ENCODE results near the gene IRS1.

The IRS1 gene

GRCh38 chr2:226733189-226733858 lies 66.3 kb downstream of the IRS1 start:
- no peak for TF ChIP-seq CTCF (IDR thresholded peaks at IDR 0.05; ENCODE audit: control insufficient read depth, insufficient read depth, low read depth, low read length, missing control alignments)
- no peak for DNase-seq (ENCODE audit: low read depth)
- no peak overlapping the region for H3K4me3 ChIP-seq (ENCODE audit: control insufficient read depth, low read depth, low read length)

- no peak for TF ChIP-seq CTCF (IDR thresholded peaks at IDR 0.05; ENCODE audit: control insufficient read depth, insufficient read depth, low read depth, low read length, missing control alignments)
- H3K4me3 ChIP-seq (ENCODE audit: control insufficient read depth, low read depth, low read length), result no peak overlapping the region
- no peak for DNase-seq (ENCODE audit: low read depth)
These were observed 67.0 kb downstream of the IRS1 start for GRCh38 chr2:226732478-226733188.

- DNase-seq (ENCODE audit: low read depth), result no peak
- H3K4me3 ChIP-seq (ENCODE audit: control insufficient read depth, low read depth, low read length), result no peak overlapping the region
- no peak for TF ChIP-seq CTCF (IDR thresholded peaks at IDR 0.05; ENCODE audit: control insufficient read depth, insufficient read depth, low read depth, low read length, missing control alignments)
These were observed 69.1 kb downstream of the IRS1 start for GRCh38 chr2:226730481-226730880.

- no peak for DNase-seq (ENCODE audit: low read depth)
- no peak overlapping the region for H3K4me3 ChIP-seq (ENCODE audit: control insufficient read depth, low read depth, low read length)
- no peak for TF ChIP-seq CTCF (IDR thresholded peaks at IDR 0.05; ENCODE audit: control insufficient read depth, insufficient read depth, low read depth, low read length, missing control alignments)
These were observed 70.6 kb downstream of the IRS1 start for GRCh38 chr2:226728996-226729395.

- no peak overlapping the region for H3K4me3 ChIP-seq (ENCODE audit: control insufficient read depth, low read depth, low read length)
- no peak for TF ChIP-seq CTCF (IDR thresholded peaks at IDR 0.05; ENCODE audit: control insufficient read depth, insufficient read depth, low read depth, low read length, missing control alignments)
- DNase-seq (ENCODE audit: low read depth), result no peak
These were observed 72.4 kb downstream of the IRS1 start for GRCh38 chr2:226727251-226727650.

- TF ChIP-seq CTCF (IDR thresholded peaks at IDR 0.05; ENCODE audit: control insufficient read depth, insufficient read depth, low read depth, low read length, missing control alignments), result no peak
- no peak for DNase-seq (ENCODE audit: low read depth)
- no peak overlapping the region; the same call in 1 of the 2 replicates for H3K4me3 ChIP-seq (ENCODE audit: control insufficient read depth, low read depth, low read length)
These were observed 73.1 kb downstream of the IRS1 start for GRCh38 chr2:226726546-226726945.
